ENCODE results near the gene RABGAP1L.

The RABGAP1L gene

DNA sequence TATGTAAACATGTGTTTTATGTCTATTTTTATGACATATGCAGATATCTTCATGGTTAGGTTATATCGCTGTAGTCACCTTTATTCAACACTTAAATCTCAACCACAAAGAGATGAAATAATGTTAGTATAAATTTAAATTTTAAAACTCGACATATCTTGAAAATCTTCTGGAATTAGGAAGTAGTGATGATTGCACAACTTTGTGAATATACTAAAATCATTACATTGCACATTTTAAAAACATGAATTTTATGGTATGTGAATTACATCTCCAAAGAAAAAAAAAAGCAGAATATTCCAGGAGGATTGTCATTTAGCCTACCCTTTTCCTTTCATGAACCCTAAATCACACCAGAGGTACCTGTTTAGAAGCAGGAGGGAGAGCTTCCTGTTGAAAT, 801.0 kb downstream of the RABGAP1L start:
- in situ Hi-C loops (cut with MboI; ENCODE audit: low pct_unique_long_range_greater_than_20kb, low sequenced_read_pairs, unreplicated experiment), result no loop called here
- TF ChIP-seq, protein P1, sequence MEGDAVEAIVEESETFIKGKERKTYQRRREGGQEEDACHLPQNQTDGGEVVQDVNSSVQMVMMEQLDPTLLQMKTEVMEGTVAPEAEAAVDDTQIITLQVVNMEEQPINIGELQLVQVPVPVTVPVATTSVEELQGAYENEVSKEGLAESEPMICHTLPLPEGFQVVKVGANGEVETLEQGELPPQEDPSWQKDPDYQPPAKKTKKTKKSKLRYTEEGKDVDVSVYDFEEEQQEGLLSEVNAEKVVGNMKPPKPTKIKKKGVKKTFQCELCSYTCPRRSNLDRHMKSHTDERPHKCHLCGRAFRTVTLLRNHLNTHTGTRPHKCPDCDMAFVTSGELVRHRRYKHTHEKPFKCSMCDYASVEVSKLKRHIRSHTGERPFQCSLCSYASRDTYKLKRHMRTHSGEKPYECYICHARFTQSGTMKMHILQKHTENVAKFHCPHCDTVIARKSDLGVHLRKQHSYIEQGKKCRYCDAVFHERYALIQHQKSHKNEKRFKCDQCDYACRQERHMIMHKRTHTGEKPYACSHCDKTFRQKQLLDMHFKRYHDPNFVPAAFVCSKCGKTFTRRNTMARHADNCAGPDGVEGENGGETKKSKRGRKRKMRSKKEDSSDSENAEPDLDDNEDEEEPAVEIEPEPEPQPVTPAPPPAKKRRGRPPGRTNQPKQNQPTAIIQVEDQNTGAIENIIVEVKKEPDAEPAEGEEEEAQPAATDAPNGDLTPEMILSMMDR (IDR thresholded peaks at IDR 0.05; ENCODE audit: extremely low read depth, insufficient read depth, missing control alignments), result no peak
- DNase-seq (ENCODE audit: low spot score), result no peak

DNA sequence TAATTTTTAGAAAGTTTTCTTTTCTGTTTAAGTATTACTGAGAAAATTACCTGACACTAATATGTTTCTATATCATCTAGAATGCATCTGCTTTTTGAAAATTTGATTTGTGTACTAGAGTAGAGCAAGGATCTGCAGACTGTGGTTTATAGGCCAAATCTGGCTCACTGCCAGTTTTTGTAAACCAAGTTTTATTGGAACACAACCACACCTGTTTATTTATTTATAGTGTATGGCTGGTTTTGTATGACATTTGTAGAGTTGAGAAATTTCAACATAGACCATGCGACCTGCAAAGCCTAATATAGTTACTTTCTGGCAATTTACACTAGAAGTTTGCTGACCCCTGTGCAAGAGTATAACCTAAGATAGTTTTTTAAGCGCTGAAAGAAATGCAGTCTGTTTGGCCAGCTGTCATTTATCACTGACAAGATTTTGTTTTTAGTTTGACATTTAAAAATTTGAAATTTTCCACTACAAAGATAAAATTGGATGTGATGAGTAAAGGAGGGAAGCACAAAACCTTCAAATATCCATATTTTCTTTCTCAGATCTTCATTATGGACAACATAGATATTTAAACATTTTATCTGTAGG, 804.3 kb downstream of the RABGAP1L start:
- in situ Hi-C loops (cut with MboI; ENCODE audit: low pct_unique_long_range_greater_than_20kb, low sequenced_read_pairs, unreplicated experiment), result no loop called here
- TF ChIP-seq, protein P1 (IDR thresholded peaks at IDR 0.05; ENCODE audit: extremely low read depth, insufficient read depth, missing control alignments), result no peak
- DNase-seq (ENCODE audit: low spot score), result no peak

DNA sequence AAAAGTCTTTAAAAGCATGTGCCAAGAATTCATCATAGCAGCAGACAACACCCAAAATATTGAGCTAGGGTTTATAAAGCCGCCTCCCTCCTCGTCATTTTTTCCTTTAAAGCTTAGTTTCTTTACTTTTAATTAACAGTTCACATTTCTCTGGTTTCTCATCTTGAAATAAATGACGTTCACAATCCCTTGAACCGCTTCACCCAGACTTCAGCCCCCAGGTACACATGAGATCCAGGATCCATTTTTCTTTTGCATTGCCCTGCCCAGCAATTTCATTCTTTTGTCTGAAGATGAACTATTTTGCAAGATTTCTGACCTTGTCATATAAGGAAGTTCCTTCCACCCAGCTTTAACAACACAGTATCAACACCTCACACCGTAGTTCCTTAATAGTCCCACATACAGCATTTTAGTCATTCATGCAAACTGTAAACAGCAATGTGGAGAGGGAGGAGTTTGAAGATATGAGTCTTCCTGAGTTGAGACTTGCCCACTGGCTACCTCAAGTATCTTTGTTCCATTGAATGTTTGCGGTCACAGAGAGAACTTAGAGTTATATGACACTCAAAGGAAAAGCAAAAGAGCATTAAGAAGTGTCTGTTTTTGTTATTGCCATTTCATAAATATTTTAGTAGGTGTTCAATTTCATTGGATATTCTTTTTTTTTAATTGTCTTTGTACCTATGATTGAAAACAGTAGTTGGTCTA, 805.1 kb downstream of the RABGAP1L start:
- in situ Hi-C loops (cut with MboI; ENCODE audit: low pct_unique_long_range_greater_than_20kb, low sequenced_read_pairs, unreplicated experiment), result no loop called here
- no peak for DNase-seq (ENCODE audit: low spot score)
- TF ChIP-seq, protein P1 (IDR thresholded peaks at IDR 0.05; ENCODE audit: extremely low read depth, insufficient read depth, missing control alignments), result no peak

DNA sequence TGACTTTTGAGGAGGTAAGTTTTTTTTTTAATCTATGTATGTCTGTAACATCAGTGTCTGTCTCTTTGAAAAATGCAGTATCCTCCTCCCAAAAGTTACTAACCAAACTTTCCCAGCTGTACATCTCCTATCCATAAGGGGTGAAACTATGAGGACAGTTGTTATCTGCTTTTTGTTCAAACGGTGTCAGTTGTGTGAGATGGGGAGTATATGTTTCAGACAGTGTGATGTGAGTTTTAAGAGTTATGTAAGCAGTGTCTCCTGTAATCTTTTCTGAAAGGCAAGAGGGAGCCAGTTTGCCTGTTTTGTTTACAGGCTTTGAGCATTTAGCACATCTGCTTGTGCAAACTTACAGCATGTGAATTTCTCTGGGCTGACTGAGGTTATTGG, 805.6 kb downstream of the RABGAP1L start:
- in situ Hi-C loops (cut with MboI; ENCODE audit: low pct_unique_long_range_greater_than_20kb, low sequenced_read_pairs, unreplicated experiment), result no loop called here
- TF ChIP-seq, protein P1 (IDR thresholded peaks at IDR 0.05; ENCODE audit: extremely low read depth, insufficient read depth, missing control alignments), result no peak
- no peak for DNase-seq (ENCODE audit: low spot score)

DNA sequence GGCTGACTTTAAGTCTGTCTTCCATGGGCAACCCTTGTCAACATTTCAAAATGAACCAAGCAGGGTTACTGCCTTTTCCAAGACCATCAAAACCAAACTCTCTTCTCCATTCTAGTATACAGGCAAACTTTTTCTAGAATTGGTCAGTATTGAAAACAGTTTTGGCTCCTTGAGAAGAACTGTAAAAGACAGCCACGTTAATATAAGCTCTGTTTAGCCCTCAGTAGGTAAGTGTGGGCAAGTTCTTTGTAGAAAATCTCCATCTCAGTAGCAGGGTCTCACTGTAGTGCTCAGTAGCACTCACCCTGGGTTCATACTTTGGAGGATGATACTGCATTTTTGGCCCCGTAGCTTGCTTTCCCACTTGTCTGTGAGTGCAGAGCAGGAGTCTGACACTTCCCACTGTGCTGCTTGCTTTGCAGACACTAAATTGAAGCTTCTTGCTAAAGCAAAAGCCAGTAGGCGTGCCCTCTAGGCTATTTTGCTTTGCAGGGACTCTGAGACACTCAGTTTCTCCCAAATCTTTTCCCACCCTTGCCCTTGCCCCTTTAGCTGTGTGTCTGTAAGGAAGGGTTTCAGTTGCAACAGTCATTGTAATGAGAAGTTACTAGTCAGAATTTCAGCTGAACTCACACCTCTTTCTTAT, 806.2 kb downstream of the RABGAP1L start:
- in situ Hi-C loops (cut with MboI; ENCODE audit: low pct_unique_long_range_greater_than_20kb, low sequenced_read_pairs, unreplicated experiment), result no loop called here
- TF ChIP-seq, protein P1 (IDR thresholded peaks at IDR 0.05; ENCODE audit: extremely low read depth, insufficient read depth, missing control alignments), result no peak
- DNase-seq (ENCODE audit: low spot score), result no peak

DNA sequence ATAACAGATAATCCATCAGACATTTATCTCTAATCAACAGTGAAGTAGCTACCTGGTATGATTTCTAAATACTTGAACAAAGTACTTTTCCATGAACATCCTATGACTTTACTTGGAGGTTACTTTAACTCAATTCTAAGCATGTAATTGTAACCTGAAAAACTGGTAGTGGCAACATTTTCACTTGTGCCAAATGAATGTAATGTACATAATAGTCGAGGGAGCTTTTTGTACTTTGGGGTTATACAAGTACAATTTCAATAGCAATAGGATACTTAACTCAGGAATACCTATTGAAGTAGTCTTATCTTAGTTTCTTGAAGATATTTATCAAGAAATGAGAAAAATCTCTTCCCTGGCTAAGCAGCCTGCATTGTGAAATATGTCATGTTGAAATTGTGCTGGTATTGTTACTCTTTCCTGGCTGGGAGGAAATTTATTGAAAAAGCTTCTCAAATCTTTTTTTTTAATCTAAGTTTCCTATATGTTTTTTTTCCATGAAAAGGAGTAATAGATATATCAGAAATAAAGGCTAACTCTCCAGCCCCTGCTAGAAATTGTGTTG, 806.8 kb downstream of the RABGAP1L start:
- no peak for DNase-seq (ENCODE audit: low spot score)
- TF ChIP-seq, protein P1 (IDR thresholded peaks at IDR 0.05; ENCODE audit: extremely low read depth, insufficient read depth, missing control alignments), result no peak
- in situ Hi-C loops (cut with MboI; ENCODE audit: low pct_unique_long_range_greater_than_20kb, low sequenced_read_pairs, unreplicated experiment), result no loop called here
